ENCODE data around the gene NHLRC3. TPM values are rescaled to one million over a fixed set of nuclear protein-coding genes. Genes with fewer than 3 reads are reported as not detected.
"Not testable (repeated sequence)": the region's sequence is repeated elsewhere in the genome, so short reads cannot be mapped to it uniquely, and the experiment has no call there.

NHLRC3 gene
- total RNA-seq, 2 donors from 2014 or later = 27.1 to 30.3 TPM

GRCh38 chr13:39051157-39051556, 12.9 kb downstream of the NHLRC3 start:
- Mint-ChIP-seq H3K9me3 (peaks cover 2 to 3% of the 10 kb centered on the region in 2 donors), H3K27ac (no peak overlapping the region), H3K4me3 (no peak overlapping the region), H3K4me1 (ENCODE audit: low read depth) (no peaks in the 10 kb centered on the region), H3K27me3 (ENCODE audit: low read depth) (no peaks in the 10 kb centered on the region), H3K36me3 (ENCODE audit: insufficient read depth in 2 of 2) (peaks cover 0 to 7% of the 10 kb centered on the region in 2 donors)
- DNase-seq = no peak
- ATAC-seq (replicated peaks in 1 of 2) = peak; percentile 29 to 41

GRCh38 chr13:39052944-39053343, 14.7 kb downstream of the NHLRC3 start:
- H3K27ac Mint-ChIP-seq = no peak overlapping the region
- peaks cover 2 to 4% of the 10 kb centered on the region in 2 donors for H3K9me3 Mint-ChIP-seq
- H3K4me1 Mint-ChIP-seq (ENCODE audit: low read depth) = no peaks in the 10 kb centered on the region
- H3K4me3 Mint-ChIP-seq = no peak overlapping the region
- no peak for DNase-seq
- ATAC-seq (replicated peaks in 1 of 2) = no peak
- no peaks in the 10 kb centered on the region for H3K27me3 Mint-ChIP-seq (ENCODE audit: low read depth)
- H3K36me3 Mint-ChIP-seq (ENCODE audit: insufficient read depth in 2 of 2) = peaks cover 0 to 7% of the 10 kb centered on the region in 2 donors

GRCh38 chr13:39054112-39054511, 15.9 kb downstream of the NHLRC3 start:
- DNase-seq (no peak), ATAC-seq (replicated peaks in 1 of 2) (no peak)
- Mint-ChIP-seq H3K27ac (no peak overlapping the region), H3K9me3 (peaks cover 2 to 4% of the 10 kb centered on the region in 2 donors), H3K36me3 (ENCODE audit: insufficient read depth in 2 of 2) (peaks cover 0 to 3% of the 10 kb centered on the region in 2 donors), H3K4me1 (ENCODE audit: low read depth) (no peaks in the 10 kb centered on the region), H3K27me3 (ENCODE audit: low read depth) (no peaks in the 10 kb centered on the region), H3K4me3 (no peak overlapping the region)

- no peak overlapping the region for H3K27ac Mint-ChIP-seq
Observed at GRCh38 chr13:39056018-39056417, 17.8 kb downstream of the NHLRC3 start.

GRCh38 chr13:39058040-39058439, 19.8 kb downstream of the NHLRC3 start:
- no peaks in the 10 kb centered on the region for H3K27me3 Mint-ChIP-seq (ENCODE audit: low read depth)
- peaks cover 2 to 4% of the 10 kb centered on the region in 2 donors for H3K9me3 Mint-ChIP-seq
- peaks cover 6% of the 10 kb centered on the region for H3K4me1 Mint-ChIP-seq (ENCODE audit: low read depth)
- no peak overlapping the region for H3K4me3 Mint-ChIP-seq
- DNase-seq = no peak
- no peak for ATAC-seq (replicated peaks in 1 of 2)
- H3K36me3 Mint-ChIP-seq (ENCODE audit: insufficient read depth in 2 of 2) = peaks cover 1 to 8% of the 10 kb centered on the region in 2 donors
- no peak overlapping the region for H3K27ac Mint-ChIP-seq

More at GRCh38 chr13:39056018-39056417, 17.8 kb downstream of the NHLRC3 start:
- peaks cover 1 to 8% of the 10 kb centered on the region in 2 donors for H3K36me3 Mint-ChIP-seq (ENCODE audit: insufficient read depth in 2 of 2)
- no peaks in the 10 kb centered on the region for H3K27me3 Mint-ChIP-seq (ENCODE audit: low read depth)
- DNase-seq = no peak
- peaks cover 2 to 4% of the 10 kb centered on the region in 2 donors for H3K9me3 Mint-ChIP-seq
- no peak for ATAC-seq (replicated peaks in 1 of 2)
- peaks cover 6% of the 10 kb centered on the region for H3K4me1 Mint-ChIP-seq (ENCODE audit: low read depth)
- H3K4me3 Mint-ChIP-seq = no peak overlapping the region

- Mint-ChIP-seq H3K9me3 (peaks cover 1 to 2% of the 10 kb centered on the region in 2 donors), H3K4me1 (ENCODE audit: low read depth) (peaks cover 6% of the 10 kb centered on the region), H3K27ac (no peak overlapping the region), H3K27me3 (ENCODE audit: low read depth) (no peaks in the 10 kb centered on the region), H3K4me3 (no peak overlapping the region), H3K36me3 (ENCODE audit: insufficient read depth in 2 of 2) (peaks cover 1 to 10% of the 10 kb centered on the region in 2 donors)
- ATAC-seq (replicated peaks in 1 of 2) (no peak), DNase-seq (no peak)
Observed at GRCh38 chr13:39062004-39062403, 23.7 kb downstream of the NHLRC3 start.

- ATAC-seq (replicated peaks in 1 of 2) (no peak), DNase-seq (no peak)
- no peaks in the 10 kb centered on the region for H3K4me1 Mint-ChIP-seq (ENCODE audit: low read depth)
- H3K4me3 Mint-ChIP-seq = no peak overlapping the region
- peaks cover 40% of the 10 kb centered on the region for H3K27me3 Mint-ChIP-seq (ENCODE audit: low read depth)
- peaks cover 0 to 2% of the 10 kb centered on the region in 2 donors for H3K36me3 Mint-ChIP-seq (ENCODE audit: insufficient read depth in 2 of 2)
- peaks cover 2 to 3% of the 10 kb centered on the region in 2 donors for H3K9me3 Mint-ChIP-seq
- H3K27ac Mint-ChIP-seq = no peak overlapping the region
Observed at GRCh38 chr13:39072842-39073241, 34.6 kb downstream of the NHLRC3 start.

GRCh38 chr13:39073983-39074382, 35.7 kb downstream of the NHLRC3 start:
- Mint-ChIP-seq H3K4me3 (no peak overlapping the region), H3K27me3 (ENCODE audit: low read depth) (peaks cover 41% of the 10 kb centered on the region), H3K9me3 (peaks cover 2 to 3% of the 10 kb centered on the region in 2 donors), H3K27ac (no peak overlapping the region), H3K36me3 (ENCODE audit: insufficient read depth in 2 of 2) (peaks cover 0 to 2% of the 10 kb centered on the region in 2 donors), H3K4me1 (ENCODE audit: low read depth) (no peaks in the 10 kb centered on the region)
- no peak for DNase-seq
- ATAC-seq (replicated peaks in 1 of 2) = no peak

GRCh38 chr13:39086251-39086945, 48.1 kb downstream of the NHLRC3 start:
- not testable (repeated sequence) for H3K9me3 Mint-ChIP-seq; H3K4me1 Mint-ChIP-seq (ENCODE audit: low read depth); H3K4me3 Mint-ChIP-seq; ATAC-seq (replicated peaks in 1 of 2); DNase-seq; H3K36me3 Mint-ChIP-seq (ENCODE audit: insufficient read depth in 2 of 2); H3K27ac Mint-ChIP-seq
- H3K27me3 Mint-ChIP-seq (ENCODE audit: low read depth) = peaks cover 23% of the 10 kb centered on the region

GRCh38 chr13:39091586-39091985, 53.3 kb downstream of the NHLRC3 start:
- Mint-ChIP-seq H3K4me3 (no peak overlapping the region), H3K9me3 (no peaks in the 10 kb centered on the region), H3K27me3 (ENCODE audit: low read depth) (peaks cover 2% of the 10 kb centered on the region), H3K27ac (no peak overlapping the region), H3K36me3 (ENCODE audit: insufficient read depth in 2 of 2) (no peaks in the 10 kb centered on the region), H3K4me1 (ENCODE audit: low read depth) (peaks cover 33% of the 10 kb centered on the region)
- DNase-seq (no peak), ATAC-seq (replicated peaks in 1 of 2) (no peak)

GRCh38 chr13:39095500-39095899, 57.2 kb downstream of the NHLRC3 start:
- Mint-ChIP-seq H3K4me3 (peak overlapping the region; percentile 39 to 77), H3K27ac (peak overlapping the region; percentile 87), H3K4me1 (ENCODE audit: low read depth) (peaks cover 33% of the 10 kb centered on the region), H3K36me3 (ENCODE audit: insufficient read depth in 2 of 2) (no peaks in the 10 kb centered on the region), H3K27me3 (ENCODE audit: low read depth) (no peaks in the 10 kb centered on the region), H3K9me3 (no peaks in the 10 kb centered on the region)
- DNase-seq (no peak), ATAC-seq (replicated peaks in 1 of 2) (peak; percentile 91 to 92)

- Mint-ChIP-seq H3K27ac (no peak overlapping the region), H3K27me3 (ENCODE audit: low read depth) (peaks cover 15% of the 10 kb centered on the region), H3K36me3 (ENCODE audit: insufficient read depth in 2 of 2) (no peaks in the 10 kb centered on the region), H3K4me3 (no peak overlapping the region), H3K4me1 (ENCODE audit: low read depth) (peaks cover 23% of the 10 kb centered on the region), H3K9me3 (no peaks in the 10 kb centered on the region)
- DNase-seq = no peak
- no peak for ATAC-seq (replicated peaks in 1 of 2)
Observed at GRCh38 chr13:39099231-39099630, 61.0 kb downstream of the NHLRC3 start.

Measured in activated T-cell treated with anti-CD3 and anti-CD28 coated beads, Interleukin-2, amount 50 U/mL, for 72 hours (primary cell).